NAMALWA (cell line): ENCODE data around the gene GADL1.

Source experiments
- DNase-seq: peaks from one replicate; pipeline ENCODE4 v3.0.0-alpha.2; 2015; ENCODE audit warnings: low spot score

Gene GADL1

GRCh38 chr3:30805695-30806094, 88.8 kb downstream of the GADL1 start:
- DNase-seq: no peak

- no peak for DNase-seq
Measured at GRCh38 chr3:30804984-30805383, 89.5 kb downstream of the GADL1 start.

GRCh38 chr3:30795176-30795575, 99.3 kb downstream of the GADL1 start:
- no peak for DNase-seq

- DNase-seq: no peak
Measured at GRCh38 chr3:30793740-30794139, 100.7 kb downstream of the GADL1 start.

- DNase-seq: no peak
Measured at GRCh38 chr3:30790150-30790549, 104.3 kb downstream of the GADL1 start.

GRCh38 chr3:30786365-30786764, 108.1 kb downstream of the GADL1 start:
- DNase-seq: no peak

- DNase-seq: peak; percentile 53
Measured at GRCh38 chr3:30779686-30780287, 114.7 kb downstream of the GADL1 start.

GRCh38 chr3:30778933-30779332, 115.5 kb downstream of the GADL1 start:
- no peak for DNase-seq

- no peak for DNase-seq
Measured at GRCh38 chr3:30777426-30778113, 116.9 kb downstream of the GADL1 start.

- DNase-seq: no peak
Measured at GRCh38 chr3:30776186-30776815, 118.2 kb downstream of the GADL1 start.

- no peak for DNase-seq
Measured at GRCh38 chr3:30775040-30775439, 119.4 kb downstream of the GADL1 start.

GRCh38 chr3:30774062-30774461, 120.4 kb downstream of the GADL1 start:
- no peak for DNase-seq

- no peak for DNase-seq
Measured at GRCh38 chr3:30770387-30770786, 124.1 kb downstream of the GADL1 start.

- peak; percentile 75 for DNase-seq
Measured at GRCh38 chr3:30768703-30769550, 125.5 kb downstream of the GADL1 start.

- DNase-seq: no peak
Measured at GRCh38 chr3:30768046-30768445, 126.4 kb downstream of the GADL1 start.

GRCh38 chr3:30766522-30766921, 127.9 kb downstream of the GADL1 start:
- DNase-seq: no peak

- no peak for DNase-seq
Measured at GRCh38 chr3:30764891-30765290, 129.6 kb downstream of the GADL1 start.

GRCh38 chr3:30764281-30764680, 130.2 kb downstream of the GADL1 start:
- no peak for DNase-seq

GRCh38 chr3:30761374-30761773, 133.1 kb downstream of the GADL1 start:
- no peak for DNase-seq

- DNase-seq: no peak
Measured at GRCh38 chr3:30760737-30761136, 133.7 kb downstream of the GADL1 start.

GRCh38 chr3:30760040-30760695, 134.3 kb downstream of the GADL1 start:
- no peak for DNase-seq

- DNase-seq: no peak
Measured at GRCh38 chr3:30756218-30756617, 138.2 kb downstream of the GADL1 start.
